Daoy (cell line): ENCODE results near the gene LRRC36. TPM values are rescaled to one million over a fixed set of nuclear protein-coding genes. Genes with fewer than 3 reads are reported as not detected.

Experiments used
- DNase-seq: peaks from one replicate; pipeline ENCODE4 v3.0.0-alpha.2; 2015; ENCODE audit warnings: low read depth
- total RNA-seq: library from RNA; depleted of rRNA; stranded (reverse); fragments of >200 nt; shearing (Covaris generic); gene quantifications from 2 replicates; pipeline ENCODE4 v1.2.3, GENCODE V29; 2014; rRNA removed

LRRC36 gene, protein sequence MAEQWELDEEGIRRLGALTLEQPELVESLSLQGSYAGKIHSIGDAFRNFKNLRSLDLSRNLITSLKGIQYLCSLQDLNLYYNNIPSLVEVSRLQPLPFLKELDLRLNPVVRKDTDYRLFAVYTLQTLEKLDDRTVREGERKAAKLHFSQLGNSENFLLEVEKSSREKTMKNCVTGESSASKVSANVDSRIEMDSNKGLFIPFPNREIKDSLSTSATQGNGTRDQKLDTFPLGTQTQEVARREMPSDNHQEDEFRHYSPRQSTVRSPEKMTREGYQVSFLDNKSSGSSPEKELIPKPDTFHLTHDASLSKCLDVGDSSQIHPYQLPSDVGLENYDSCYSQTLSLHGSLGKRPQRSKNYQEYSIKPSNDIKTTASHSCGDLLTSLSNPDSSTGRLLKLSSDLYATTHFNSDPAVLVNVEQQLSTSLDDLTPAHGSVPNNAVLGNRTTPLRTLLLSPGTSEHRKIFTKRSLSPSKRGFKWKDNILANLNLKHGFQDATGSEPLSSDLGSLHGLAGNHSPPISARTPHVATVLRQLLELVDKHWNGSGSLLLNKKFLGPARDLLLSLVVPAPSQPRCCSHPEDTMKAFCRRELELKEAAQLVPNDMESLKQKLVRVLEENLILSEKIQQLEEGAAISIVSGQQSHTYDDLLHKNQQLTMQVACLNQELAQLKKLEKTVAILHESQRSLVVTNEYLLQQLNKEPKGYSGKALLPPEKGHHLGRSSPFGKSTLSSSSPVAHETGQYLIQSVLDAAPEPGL
- total RNA-seq: 0.36 TPM in 1 of 2 replicates, not detected in the other

DNA sequence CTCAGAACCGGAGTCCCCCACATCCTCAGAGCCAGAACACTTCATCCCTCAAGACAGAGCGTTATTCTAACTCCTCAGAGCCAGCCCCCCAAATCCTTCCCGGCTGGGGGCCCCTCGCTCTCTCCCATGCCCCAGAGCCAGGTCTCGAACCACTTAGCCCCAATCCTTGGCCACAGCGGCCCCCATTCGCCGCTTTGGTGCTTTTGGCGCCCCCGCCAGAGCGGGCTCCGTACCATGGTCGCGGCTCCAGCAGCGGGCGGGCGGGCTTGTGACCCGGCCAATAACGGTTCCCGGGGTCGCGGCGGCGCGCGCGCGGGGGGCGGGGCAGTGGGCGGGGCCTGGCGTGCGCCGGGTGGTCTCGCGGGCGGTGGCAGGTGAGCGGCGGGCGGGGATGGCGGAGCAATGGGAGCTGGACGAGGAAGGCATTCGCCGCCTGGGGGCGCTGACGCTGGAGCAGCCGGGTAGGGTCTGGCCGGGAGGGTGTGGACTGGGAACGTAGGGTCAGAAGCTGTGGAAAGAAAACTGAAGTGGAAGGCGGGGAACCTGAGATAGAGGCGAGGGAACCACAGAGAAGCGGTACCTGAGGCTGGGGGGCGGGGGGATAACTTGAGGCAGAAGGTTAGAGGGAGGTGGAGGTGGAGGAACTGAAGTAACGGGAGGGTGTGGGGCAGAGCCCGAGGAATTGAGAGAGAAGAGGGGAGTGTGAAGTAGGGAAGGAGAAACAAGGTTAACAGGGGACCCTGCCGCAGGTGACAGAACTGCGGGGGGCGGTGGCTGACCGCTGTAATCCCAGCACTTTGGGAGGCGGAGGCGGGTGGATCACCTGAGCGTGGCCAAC lies at the start of gene LRRC36, which contains the start of gene KCTD19:
TSS of gene LRRC36 (plus strand) at position 344 of the 838 bp plus-strand sequence. CDS start at position 392, 48 bp downstream.
TSS of gene KCTD19 (minus strand) at position 270 of the 838 bp plus-strand sequence. CDS start at position 236, 34 bp downstream.
- peak; percentile 70 for DNase-seq

DNA sequence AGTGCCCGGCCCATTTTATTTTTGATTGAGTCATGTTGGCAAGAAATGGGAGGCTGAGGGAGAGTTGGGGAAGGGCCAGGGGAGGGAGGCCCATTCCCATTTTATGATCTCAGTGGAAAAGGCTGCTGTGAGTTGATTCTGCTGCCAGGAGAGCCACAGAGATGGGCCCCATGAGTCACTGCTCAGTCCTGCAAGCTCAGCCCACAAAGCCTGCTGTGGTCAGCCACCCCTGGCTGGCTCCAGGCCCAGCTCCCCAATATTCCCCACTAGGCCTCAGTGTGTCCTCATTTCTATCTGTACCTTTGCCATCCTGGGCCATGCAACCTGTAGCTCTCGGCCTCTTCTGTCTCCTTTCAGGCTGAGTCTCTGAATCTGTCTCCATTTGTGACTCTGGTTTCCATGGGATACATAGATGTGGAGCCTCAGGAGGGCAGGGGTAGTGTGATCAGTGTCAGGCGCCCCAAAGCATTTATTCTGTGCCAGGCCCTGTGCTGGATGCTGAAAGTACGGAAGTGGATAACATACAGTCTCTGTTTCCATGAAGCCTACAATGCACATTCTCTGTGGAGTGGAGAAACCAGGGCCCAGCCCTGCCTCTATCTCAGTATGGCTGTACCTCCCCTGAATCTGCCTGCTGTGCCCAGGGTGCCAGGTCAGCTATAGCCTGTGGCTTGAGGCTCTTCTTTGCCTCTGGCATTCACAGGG lies 49.2 kb upstream of the LRRC36 start:
- peak; percentile 98 for DNase-seq

DNA sequence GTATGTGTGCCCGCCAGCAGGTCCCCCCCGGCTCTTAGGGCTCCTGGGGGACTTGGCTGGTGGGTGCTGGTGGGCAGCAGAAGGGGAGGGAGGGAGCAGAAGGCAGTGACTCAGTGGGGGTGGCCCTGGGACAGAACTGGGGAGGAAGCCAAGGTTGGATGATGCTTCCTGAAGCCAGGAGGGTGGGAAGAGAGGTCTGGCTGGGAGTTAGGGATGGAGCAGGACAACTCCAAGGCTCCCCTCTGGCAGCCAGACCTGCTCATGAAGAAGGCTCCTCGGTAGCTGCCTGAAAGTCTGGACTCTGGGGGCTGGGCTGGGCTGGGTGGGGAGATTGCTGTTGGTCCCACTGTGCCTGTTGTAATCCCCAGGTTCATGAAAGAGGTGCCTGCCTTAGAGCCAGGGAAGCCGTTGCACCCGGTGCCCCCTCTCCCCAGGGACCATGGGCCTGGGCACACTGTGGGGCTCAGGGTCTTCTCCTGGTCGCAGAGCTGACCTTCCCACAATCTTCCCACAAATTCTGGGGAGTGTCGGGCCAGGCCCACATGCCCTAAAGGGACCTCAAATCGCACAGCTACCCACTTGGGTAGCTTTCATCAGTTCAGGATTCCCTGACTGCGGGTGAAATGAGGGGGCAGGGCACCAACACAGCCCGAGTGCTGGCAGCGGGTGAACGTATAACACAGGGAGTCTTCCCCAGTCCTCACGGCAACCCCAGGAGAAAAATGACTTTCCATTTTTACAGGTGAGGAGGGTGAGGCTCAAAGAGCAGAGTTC lies 48.4 kb upstream of the LRRC36 start:
- peak; percentile 85 for DNase-seq

DNA sequence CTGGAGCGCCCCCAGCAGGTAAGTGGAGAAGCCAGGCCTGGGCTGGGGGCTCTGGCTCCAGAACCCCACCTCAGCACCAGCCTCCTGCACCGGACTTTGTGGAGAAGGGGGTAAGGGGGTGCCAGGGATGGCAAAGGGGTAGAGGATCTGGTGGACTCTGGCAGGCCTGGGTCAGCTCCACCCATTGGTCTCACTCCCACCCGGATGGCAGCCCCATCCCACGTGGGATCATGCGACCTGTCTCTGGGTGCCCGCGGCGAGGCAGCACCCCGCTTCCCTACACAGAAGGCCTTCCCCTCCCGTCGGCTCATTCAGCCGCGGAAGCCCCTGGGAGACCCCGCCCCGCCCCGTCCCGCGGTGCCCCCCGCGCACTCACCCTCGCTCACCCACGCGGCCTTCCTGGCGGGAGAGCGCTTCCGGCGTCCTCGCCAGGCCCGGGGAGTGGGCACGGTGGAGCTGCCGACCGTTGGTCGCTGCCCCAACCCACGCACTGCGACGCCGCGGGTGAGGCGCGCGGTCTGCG lies 47.8 kb upstream of the LRRC36 start:
- peak; percentile 66 for DNase-seq

DNA sequence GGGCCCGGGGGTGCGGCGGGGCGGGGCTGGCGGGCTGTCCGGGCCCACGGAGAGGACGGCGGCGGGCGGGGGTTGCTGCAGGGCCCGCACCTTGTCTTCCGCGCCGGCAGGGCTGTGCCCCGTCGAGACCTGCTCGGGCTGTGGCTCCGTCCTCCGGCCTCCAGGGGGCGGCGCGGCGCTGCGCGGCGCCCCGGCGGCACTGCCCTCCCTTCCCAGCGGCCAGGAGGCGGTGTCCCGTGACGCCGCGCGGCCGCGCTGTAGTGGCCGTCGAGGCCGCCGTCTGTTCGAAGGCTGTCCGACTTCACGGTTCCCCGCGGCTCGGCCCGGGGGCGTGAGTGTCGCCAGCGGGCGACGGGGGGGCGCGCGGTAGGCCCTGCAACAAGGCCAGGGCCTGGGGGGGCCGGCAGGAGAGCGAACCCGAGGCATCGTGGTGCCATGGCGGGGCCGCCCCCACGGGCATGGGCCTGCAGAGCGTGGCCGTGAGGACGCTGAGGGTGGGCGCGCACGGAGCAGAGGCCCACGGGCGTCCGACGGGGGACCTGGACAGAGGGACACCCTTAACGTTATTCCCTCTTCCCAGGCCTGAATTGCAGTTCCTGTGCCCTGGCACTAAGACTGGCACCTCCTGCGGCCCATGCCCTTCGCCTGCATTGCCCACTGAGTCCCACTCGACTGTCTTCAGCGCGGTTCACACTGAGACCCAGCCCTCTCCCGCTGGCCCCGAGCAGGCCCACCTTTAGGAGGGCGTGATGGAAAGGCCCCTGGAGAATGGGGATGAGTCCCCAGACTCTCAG lies 47.1 kb upstream of the LRRC36 start, which contains the start of gene PLEKHG4:
TSS of gene PLEKHG4 (plus strand) at position 237 of the 794 bp plus-strand sequence. CDS start at position 750, 513 bp downstream.
- DNase-seq: peak; percentile 85

DNA sequence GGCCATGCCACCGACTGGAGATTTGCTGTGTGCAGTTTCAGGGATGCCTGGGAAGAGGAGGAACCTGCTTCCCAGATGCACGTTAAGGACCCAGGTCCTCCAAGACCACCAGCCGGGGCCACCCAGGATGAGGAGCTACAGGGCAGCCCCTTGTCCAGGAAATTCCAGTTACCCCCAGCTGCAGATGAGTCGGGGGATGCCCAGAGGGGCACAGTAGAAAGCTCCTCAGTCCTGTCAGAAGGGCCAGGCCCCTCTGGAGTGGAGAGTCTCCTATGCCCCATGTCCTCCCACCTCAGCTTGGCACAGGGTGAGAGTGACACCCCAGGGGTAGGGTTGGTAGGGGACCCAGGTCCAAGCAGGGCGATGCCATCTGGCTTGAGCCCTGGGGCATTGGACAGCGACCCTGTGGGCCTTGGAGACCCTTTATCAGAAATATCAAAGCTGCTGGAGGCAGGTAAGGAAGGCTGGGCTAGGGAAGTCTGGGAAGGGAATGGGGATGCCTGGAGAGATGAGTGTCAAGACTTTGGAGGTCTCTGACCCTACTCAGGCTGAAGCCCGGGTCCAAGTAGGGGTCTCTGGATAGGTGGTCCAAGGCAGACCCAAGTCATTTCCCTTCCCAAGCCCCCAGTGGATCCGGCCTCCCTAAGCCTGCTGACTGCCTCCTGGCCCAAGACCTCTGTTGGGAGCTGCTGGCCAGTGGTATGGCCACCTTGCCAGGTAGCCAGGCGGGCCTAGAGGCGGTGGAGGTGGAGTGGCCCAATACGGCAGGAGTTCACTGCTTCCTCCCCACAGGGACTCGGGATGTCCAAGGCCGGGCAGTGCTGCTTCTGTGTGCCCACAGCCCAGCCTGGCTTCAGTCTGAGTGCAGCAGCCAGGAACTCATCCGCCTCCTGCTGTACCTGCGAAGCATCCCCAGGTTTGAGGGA lies 46.3 kb upstream of the LRRC36 start:
- no peak for DNase-seq

DNA sequence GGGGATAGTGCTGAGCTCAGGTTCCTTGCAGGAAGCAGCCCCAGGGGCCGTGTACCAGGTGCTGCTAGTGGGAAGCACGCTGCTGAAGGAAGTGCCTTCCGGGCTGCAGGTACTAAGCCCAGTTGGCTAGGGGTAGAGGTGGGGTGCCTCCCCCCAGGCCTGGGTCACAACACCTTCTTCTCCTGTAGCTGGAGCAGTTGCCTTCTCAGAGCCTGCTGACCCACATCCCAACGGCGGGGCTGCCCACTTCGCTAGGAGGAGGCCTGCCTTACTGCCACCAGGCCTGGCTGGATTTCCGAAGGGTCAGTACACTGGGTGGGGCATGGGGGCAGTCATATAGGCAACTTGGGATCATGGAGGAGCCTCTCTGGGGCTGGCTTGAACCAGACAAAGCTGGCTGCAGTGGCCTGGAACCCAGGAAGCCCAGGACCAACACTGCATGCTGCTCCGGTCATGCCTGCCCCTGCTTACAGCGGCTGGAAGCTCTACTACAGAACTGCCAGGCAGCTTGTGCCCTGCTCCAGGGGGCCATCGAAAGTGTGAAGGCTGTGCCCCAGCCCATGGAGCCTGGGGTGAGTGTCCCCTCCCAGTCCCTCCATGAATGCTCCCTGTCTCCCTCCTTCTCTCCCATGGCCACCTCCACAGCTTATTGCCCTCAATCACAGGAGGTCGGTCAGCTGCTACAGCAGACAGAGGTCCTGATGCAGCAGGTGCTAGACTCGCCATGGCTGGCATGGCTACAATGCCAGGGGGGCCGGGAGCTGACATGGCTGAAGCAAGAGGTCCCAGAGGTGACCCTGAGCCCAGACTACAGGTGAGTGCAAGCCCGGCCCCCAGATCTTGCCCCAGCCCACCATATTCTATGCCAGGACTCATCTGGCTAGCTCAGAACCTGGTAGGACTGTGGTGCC lies 44.8 kb upstream of the LRRC36 start:
- DNase-seq: no peak

DNA sequence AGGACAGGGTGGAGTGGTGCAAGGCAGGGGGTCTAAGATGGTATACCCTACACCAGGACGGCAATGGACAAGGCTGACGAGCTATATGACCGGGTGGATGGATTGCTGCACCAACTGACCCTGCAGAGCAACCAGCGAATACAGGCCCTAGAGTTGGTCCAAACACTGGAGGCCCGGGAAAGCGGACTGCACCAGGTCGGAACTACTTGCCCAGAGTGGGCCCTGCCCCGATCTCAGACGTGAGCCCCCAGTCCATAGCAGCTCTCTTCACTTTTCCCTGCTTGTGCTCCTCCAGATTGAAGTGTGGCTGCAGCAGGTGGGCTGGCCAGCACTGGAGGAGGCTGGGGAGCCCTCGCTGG lies 44.2 kb upstream of the LRRC36 start:
- DNase-seq: no peak

DNA sequence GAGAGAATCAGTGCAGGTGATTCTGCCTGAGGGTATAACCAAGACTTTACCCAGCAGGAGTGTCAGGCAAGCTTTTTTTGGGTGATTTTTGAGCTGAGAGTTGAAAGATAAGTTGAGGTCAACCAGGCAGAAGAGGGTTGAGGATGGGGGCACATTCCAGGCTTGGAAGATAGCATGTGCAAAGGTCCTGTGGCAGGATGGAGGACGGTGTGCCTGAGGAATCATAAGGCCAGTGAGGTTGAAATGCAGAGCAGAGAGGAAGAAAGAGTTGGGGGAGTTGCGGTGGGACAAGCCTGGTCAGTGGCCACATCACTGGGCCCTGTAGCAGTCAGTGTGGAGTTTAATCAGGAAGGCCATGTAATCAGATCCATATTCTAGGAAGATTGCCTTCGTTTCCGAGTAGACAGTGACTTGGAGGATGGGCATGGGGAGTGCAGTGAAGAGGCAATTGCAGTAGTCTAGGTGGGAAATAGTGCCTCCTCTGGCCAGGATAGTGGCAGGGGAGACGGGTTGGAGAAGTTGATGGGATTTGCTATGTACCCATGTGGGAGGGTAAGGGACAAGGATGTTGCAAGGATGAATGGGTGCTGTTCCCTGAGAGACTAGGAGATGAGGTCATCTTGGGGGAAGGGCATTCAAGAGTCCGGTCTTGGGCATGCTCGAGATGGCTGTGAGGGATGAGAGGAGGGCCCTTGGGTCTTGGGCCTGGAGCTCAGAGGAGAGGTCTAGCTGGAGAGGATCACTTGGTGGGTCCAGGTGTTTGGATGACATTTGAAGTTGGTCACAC lies 43.4 kb upstream of the LRRC36 start:
- DNase-seq: no peak

DNA sequence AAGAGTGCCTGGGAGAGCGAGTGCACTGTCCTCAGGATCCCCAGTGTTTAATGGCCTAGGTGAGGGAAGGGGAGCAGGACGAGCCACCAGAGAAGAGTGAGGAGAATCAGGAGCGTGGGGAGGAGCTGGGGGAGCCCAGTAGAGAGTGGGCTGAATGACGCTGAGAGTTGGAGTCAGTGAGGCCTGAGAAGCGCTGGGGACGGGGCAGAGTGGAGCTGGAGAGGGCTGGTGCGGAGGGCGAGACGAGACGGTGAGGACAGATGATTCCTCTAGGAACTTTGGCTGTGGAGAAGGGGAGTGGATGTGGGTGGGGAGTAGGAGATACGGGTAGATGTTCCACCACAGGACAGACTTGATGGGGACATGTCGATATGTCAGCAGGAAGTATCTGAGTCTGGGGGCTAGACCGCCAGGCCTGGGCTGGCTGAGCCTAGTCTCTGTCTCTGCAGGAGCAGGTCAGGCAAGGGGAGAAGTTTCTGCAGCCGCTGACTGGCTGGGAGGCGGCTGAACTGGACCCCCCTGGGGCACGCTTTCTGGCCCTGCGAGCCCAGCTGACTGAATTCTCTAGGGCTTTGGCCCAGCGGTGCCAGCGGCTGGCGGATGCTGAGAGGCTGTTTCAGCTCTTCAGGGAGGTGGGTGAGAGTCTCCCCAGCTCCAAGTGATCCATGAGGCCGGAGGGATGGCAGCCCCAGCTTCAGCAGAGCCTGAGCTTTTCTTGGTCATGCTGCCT lies 42.6 kb upstream of the LRRC36 start:
- no peak for DNase-seq

DNA sequence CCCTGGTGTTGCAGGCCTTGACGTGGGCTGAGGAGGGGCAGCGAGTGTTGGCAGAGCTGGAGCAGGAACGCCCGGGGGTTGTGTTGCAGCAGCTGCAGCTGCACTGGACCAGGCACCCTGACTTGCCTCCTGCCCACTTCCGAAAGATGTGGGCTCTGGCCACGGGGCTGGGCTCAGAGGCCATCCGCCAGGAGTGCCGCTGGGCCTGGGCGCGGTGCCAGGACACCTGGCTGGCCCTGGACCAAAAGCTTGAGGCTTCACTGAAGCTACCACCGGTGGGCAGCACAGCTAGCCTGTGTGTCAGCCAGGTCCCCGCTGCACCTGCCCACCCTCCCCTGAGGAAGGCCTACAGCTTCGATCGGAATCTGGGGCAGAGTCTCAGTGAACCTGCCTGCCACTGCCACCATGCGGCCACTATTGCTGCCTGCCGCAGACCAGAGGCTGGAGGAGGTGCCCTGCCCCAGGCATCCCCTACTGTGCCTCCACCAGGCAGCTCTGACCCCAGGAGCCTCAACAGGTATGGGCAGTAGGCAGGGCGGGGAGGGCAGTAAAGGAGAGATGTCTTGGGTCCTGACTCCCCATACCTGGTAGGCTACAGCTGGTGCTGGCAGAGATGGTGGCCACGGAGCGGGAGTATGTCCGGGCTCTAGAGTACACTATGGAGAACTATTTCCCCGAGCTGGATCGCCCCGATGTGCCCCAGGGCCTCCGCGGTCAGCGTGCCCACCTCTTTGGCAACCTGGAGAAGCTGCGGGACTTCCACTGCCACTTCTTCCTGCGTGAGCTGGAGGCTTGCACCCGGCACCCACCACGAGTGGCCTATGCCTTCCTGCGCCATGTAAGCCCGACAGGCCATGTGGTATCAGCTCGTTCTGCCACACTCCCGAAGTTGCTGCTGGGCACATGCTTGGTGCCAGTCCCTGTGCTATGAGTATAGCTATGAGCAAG lies 41.6 kb upstream of the LRRC36 start:
- DNase-seq: peak; percentile 48

DNA sequence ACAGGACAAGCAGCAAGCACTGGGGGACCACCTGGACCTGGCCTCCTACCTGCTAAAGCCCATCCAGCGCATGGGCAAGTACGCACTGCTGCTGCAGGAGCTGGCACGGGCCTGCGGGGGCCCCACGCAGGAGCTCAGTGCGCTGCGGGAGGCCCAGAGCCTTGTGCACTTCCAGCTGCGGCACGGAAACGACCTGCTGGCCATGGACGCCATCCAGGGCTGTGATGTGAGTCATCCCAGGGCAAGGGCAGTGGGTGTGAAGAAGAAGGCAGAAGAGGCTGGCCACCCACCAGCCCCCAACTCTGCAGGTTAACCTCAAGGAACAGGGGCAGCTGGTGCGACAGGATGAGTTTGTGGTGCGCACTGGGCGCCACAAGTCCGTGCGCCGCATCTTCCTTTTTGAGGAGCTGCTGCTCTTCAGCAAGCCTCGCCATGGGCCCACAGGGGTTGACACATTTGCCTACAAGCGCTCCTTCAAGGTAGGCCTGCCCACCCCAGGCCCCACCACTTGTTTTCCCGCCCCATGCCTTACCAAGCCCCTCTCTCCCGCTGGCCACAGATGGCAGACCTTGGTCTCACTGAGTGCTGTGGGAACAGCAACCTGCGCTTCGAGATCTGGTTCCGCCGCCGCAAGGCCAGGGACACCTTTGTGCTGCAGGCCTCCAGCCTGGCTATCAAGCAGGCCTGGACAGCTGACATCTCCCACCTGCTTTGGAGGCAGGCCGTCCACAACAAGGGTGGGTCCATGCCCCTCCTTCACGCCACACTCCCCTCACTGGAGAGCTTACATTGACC lies 40.0 kb upstream of the LRRC36 start:
- DNase-seq: peak; percentile 20

DNA sequence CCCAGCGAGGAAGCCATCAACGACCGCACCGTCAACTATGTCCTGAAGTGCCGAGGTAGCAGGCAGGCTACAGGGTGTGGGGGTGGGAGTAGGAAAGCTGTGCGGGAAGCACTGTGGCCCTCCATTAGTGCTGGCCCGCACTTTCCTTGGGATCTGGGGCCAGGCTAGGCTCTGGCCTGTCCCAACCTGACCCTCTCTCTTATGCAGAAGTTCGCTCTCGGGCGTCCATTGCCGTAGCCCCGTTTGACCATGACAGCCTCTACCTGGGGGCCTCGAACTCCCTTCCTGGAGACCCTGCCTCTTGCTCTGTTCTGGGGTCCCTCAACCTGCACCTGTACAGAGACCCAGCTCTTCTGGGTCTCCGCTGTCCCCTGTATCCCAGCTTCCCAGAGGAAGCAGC lies 38.7 kb upstream of the LRRC36 start:
- DNase-seq: no peak

DNA sequence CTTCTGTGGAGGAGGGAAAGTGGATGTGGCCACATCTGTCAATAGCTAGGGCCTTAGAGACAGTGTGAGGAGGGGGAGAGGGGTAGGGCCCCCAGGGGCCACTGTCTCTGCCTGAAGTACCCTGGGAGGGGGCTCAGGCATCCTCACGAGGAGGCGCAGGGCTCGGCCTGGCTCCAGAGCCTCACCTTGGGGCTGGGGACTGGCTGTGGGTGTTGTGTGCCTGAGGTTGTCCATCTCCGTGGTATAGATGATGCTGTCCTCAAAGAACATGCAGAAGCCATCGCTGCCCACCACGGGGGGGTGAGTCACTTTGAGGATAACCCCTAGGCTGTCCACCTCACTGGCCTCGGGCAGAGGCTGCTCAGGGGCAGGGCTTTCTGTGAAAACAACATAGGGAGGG lies 35.2 kb upstream of the LRRC36 start:
- no peak for DNase-seq
